Natural killer cell (primary cell): Measurements from ENCODE around the gene ZNF800. TPM values are rescaled to one million over a fixed set of nuclear protein-coding genes. Genes with fewer than 3 reads are reported as not detected.

Experiments
- ATAC-seq, 3 donors: fragments of 150-1000 bp in 2 of 3; fragments of 200-7000 bp in 1 of 3; cut with Tn5 transposase; 1 replicate in 1 of 3; 2 replicates in 2 of 3; pipeline ENCODE4 v1.10.0; 2021; ENCODE audit warnings: mild to moderate bottlenecking in 2 of 3, moderate library complexity in 2 of 3
- DNase-seq, 2 donors: peaks; one replicate each; pipeline versions ENCODE4 v3.0.0 to v3.0.0-alpha.2; 2013 to 2021; ENCODE audit warnings: mixed read lengths in 1 of 2
- H3K27ac ChIP-seq: one replicate; pipeline ENCODE4 v1.5.1; 2013; ENCODE audit warnings: mild to moderate bottlenecking, low read length
- H3K27me3 ChIP-seq: one replicate; pipeline ENCODE4 v1.6.1; 2013; ENCODE audit warnings: low read length; ENCODE audit not compliant: control insufficient read depth, insufficient read depth
- H3K36me3 ChIP-seq: one replicate; pipeline ENCODE4 v1.6.1; 2013; ENCODE audit warnings: low read length; ENCODE audit not compliant: control insufficient read depth, insufficient read depth
- H3K4me1 ChIP-seq: one replicate; pipeline ENCODE4 v1.6.1; 2013; ENCODE audit warnings: low read length; ENCODE audit not compliant: control insufficient read depth, insufficient read depth
- H3K4me3 ChIP-seq: one replicate; pipeline ENCODE4 v1.5.1; 2013; ENCODE audit warnings: low read length
- H3K9me3 ChIP-seq: one replicate; pipeline ENCODE4 v1.6.1; 2013; ENCODE audit warnings: low read length; ENCODE audit not compliant: control insufficient read depth, insufficient read depth
- H3K27ac Mint-ChIP-seq, 2 donors: one replicate each; pipeline ENCODE4 v1.8.0; 2022; ENCODE audit warnings: mild to moderate bottlenecking in 2 of 2, mixed read lengths in 2 of 2, moderate library complexity in 1 of 2
- H3K27me3 Mint-ChIP-seq, 2 donors: one replicate each; pipeline ENCODE4 v1.8.0; 2022; ENCODE audit warnings: low read depth in 2 of 2, mixed read lengths in 2 of 2
- H3K36me3 Mint-ChIP-seq: one replicate; pipeline ENCODE4 v1.8.0; 2022; ENCODE audit warnings: mixed read lengths
- H3K4me1 Mint-ChIP-seq, 2 donors: one replicate each; pipeline ENCODE4 v1.8.0; 2022; ENCODE audit warnings: mixed read lengths in 2 of 2
- H3K4me3 Mint-ChIP-seq: one replicate; pipeline ENCODE4 v1.8.0; 2022; ENCODE audit warnings: mild to moderate bottlenecking, moderate library complexity, mixed read lengths
- H3K9me3 Mint-ChIP-seq, 2 donors: one replicate each; pipeline ENCODE4 v1.8.0; 2022; ENCODE audit warnings: mixed read lengths in 2 of 2
- CTCF ChIP-seq: fragments of 200-600 bp; IDR thresholded peaks from one replicate; pipeline ENCODE4 v1.8.0; 2022; ENCODE audit warnings: antibody characterized with exemption
- WGBS: methylation state at CpG from one replicate; pipeline ENCODE4 v1.1.7; 2013; ENCODE audit warnings: missing lambda C conversion rate; ENCODE audit not compliant: insufficient coverage; 5-methylcytosine and 5-hydroxymethylcytosine counted together
- intact Hi-C: fragments of 100-400 bp; cut with micrococcal nuclease; formaldehyde crosslinking; loops from one replicate; pipeline ENCODE4 v1.14.2; 2022
- total RNA-seq, 4 donors: library from RNA; stranded (reverse); fragments of 120-200 nt in 1 of 4; gene quantifications; one replicate each; pipeline versions ENCODE4 v1.2.3 to v1.2.4, GENCODE V29; 2013 to 2022

The ZNF800 gene
- total RNA-seq, 3 donors from 2014 or later (not counting 1 experiment from before 2014, with no cell fraction given) = 93.3 to 107 (median 101) TPM

GRCh38 chr7:127413962-127414361 lies 21.5 kb upstream of the ZNF800 start:
- TF ChIP-seq CTCF = no peak

GRCh38 chr7:127413326-127413725 lies 20.8 kb upstream of the ZNF800 start:
- peaks cover 33% of the 10 kb centered on the region for H3K4me1 ChIP-seq
- no peaks in the 10 kb centered on the region for H3K27me3 ChIP-seq
- no CpG with 5 or more reads among the region's 1 CpG for WGBS
- Mint-ChIP-seq H3K27ac (peak overlapping the region; percentile 90 to 93), H3K4me3 (no peak overlapping the region), H3K4me1 (peaks cover 41 to 42% of the 10 kb centered on the region in 2 donors), H3K36me3 (no peaks in the 10 kb centered on the region), H3K27me3 (no peaks in the 10 kb centered on the region), H3K9me3 (peaks cover under 1% of the 10 kb centered on the region in 2 donors)
- no peak overlapping the region for H3K4me3 ChIP-seq
- no peak for TF ChIP-seq CTCF
- intact Hi-C loops = no loop called here
- ATAC-seq (no peak), DNase-seq (peak in 1 of 2 donors; percentile 18)
- H3K27ac ChIP-seq = peak overlapping the region; percentile 93
- peaks cover 3% of the 10 kb centered on the region for H3K9me3 ChIP-seq
- no peaks in the 10 kb centered on the region for H3K36me3 ChIP-seq

More at GRCh38 chr7:127413962-127414361, 21.5 kb upstream of the ZNF800 start:
- H3K36me3 Mint-ChIP-seq = no peaks in the 10 kb centered on the region
- ATAC-seq = peak; percentile 76 to 87 (median 77)
- H3K9me3 Mint-ChIP-seq = peaks cover 4% of the 10 kb centered on the region in 2 donors
- Histone ChIP-seq H3K4me1 (peaks cover 34% of the 10 kb centered on the region), H3K27ac (peak overlapping the region; percentile 93), H3K4me3 (no peak overlapping the region), H3K9me3 (peaks cover 3% of the 10 kb centered on the region), H3K36me3 (no peaks in the 10 kb centered on the region), H3K27me3 (no peaks in the 10 kb centered on the region)
- peak overlapping the region; percentile 79 for H3K4me3 Mint-ChIP-seq
- peak in 1 of 2 donors; percentile 66 for DNase-seq
- intact Hi-C loops = loop anchor here (1.0 kb wide), 1 partner anchor 33 kb away; no protein-coding TSS in a partner anchor
- H3K4me1 Mint-ChIP-seq = peaks cover 42 to 46% of the 10 kb centered on the region in 2 donors
- peak overlapping the region; percentile 90 to 93 for H3K27ac Mint-ChIP-seq
- 0% methylated on average over 1 of the region's 2 CpGs for WGBS
- H3K27me3 Mint-ChIP-seq = no peaks in the 10 kb centered on the region

GRCh38 chr7:127411176-127411575 lies 18.7 kb upstream of the ZNF800 start:
- no peaks in the 10 kb centered on the region for H3K36me3 ChIP-seq
- H3K27ac ChIP-seq = no peak overlapping the region
- no peak overlapping the region for H3K27ac Mint-ChIP-seq
- H3K27me3 ChIP-seq = no peaks in the 10 kb centered on the region
- H3K4me1 ChIP-seq = peaks cover 17% of the 10 kb centered on the region
- no peak overlapping the region for H3K4me3 Mint-ChIP-seq
- no peak overlapping the region for H3K4me3 ChIP-seq
- ATAC-seq (no peak), DNase-seq (no peak)
- intact Hi-C loops = no loop called here
- no peaks in the 10 kb centered on the region for H3K9me3 ChIP-seq
- no peak for TF ChIP-seq CTCF
- H3K9me3 Mint-ChIP-seq = no peaks in the 10 kb centered on the region
- no peaks in the 10 kb centered on the region for H3K36me3 Mint-ChIP-seq
- H3K4me1 Mint-ChIP-seq = peaks cover 25 to 30% of the 10 kb centered on the region in 2 donors
- H3K27me3 Mint-ChIP-seq = no peaks in the 10 kb centered on the region

GRCh38 chr7:127409629-127410028 lies 17.1 kb upstream of the ZNF800 start:
- no peak for DNase-seq
- no peaks in the 10 kb centered on the region for H3K9me3 Mint-ChIP-seq
- Histone ChIP-seq H3K36me3 (no peaks in the 10 kb centered on the region), H3K4me1 (peaks cover 10% of the 10 kb centered on the region), H3K4me3 (no peak overlapping the region), H3K9me3 (no peaks in the 10 kb centered on the region), H3K27me3 (no peaks in the 10 kb centered on the region), H3K27ac (no peak overlapping the region)
- TF ChIP-seq CTCF = no peak
- no peaks in the 10 kb centered on the region for H3K36me3 Mint-ChIP-seq
- WGBS = 98% methylated on average over 2 of the region's 4 CpGs
- H3K4me3 Mint-ChIP-seq = no peak overlapping the region
- peaks cover 0 to 7% of the 10 kb centered on the region in 2 donors for H3K27me3 Mint-ChIP-seq
- intact Hi-C loops = no loop called here
- no peak for ATAC-seq
- no peak overlapping the region for H3K27ac Mint-ChIP-seq
- H3K4me1 Mint-ChIP-seq = peaks cover 19 to 25% of the 10 kb centered on the region in 2 donors
